ENCODE data around the gene NKD1.

- no peak for TF ChIP-seq CTCF (IDR thresholded peaks at IDR 0.05)
- no peak for TF ChIP-seq POLR2A (IDR thresholded peaks at IDR 0.05)
- no peak for TF ChIP-seq POLR2AphosphoS5 (IDR thresholded peaks at IDR 0.05)
- TF ChIP-seq EP300 (IDR thresholded peaks at IDR 0.05): no peak
Measured at GRCh38 chr16:50641818-50642187, 93.6 kb downstream of the NKD1 start.

Data from stomach (tissue), 4 donors.